Measurements from ENCODE around the gene VASP.

Gene VASP

DNA sequence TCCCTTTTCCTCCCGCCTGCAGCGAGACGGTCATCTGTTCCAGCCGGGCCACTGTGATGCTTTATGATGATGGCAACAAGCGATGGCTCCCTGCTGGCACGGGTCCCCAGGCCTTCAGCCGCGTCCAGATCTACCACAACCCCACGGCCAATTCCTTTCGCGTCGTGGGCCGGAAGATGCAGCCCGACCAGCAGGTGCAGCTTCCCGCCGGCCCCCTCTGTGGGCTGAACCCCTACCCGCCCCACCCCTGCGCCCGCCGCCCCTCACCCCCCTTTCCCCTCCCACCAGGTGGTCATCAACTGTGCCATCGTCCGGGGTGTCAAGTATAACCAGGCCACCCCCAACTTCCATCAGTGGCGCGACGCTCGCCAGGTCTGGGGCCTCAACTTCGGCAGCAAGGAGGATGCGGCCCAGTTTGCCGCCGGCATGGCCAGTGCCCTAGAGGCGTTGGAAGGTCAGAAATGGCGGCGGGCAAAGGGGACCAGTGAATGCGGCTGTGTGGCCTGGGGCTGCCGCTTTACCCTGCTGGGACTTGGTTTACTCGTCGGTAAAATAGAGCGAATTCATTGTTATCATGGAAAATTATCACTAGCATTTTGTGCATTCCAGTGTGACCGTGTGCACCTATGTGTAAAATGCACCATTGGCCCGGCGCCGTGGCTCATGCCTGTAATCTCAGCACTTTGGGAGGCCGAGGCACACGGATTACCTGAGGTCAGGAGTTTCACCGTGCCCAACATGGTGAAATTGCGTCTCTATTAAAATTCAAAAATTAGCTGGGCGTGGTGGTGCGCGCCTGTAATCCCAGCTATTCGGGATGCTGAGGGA is 10.6 kb downstream of the VASP start:
- no peak for DNase-seq

DNA sequence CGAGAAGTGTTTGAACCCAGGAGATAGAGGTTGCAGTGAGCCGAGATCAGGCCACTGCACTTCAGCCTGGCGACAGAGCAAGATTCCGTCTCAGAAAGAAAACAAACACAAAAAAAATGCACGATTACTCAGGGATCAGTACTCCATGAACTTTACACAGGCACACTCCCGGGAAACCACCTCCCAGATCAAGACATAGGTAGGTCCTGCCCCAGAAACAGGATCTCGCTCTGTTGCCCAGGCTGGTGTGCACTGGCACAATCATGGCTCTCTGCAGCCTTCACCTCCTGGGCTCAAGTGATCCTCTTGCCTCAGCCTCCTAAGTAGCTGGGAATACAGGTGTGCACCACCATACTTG is 11.2 kb downstream of the VASP start:
- DNase-seq: no peak

DNA sequence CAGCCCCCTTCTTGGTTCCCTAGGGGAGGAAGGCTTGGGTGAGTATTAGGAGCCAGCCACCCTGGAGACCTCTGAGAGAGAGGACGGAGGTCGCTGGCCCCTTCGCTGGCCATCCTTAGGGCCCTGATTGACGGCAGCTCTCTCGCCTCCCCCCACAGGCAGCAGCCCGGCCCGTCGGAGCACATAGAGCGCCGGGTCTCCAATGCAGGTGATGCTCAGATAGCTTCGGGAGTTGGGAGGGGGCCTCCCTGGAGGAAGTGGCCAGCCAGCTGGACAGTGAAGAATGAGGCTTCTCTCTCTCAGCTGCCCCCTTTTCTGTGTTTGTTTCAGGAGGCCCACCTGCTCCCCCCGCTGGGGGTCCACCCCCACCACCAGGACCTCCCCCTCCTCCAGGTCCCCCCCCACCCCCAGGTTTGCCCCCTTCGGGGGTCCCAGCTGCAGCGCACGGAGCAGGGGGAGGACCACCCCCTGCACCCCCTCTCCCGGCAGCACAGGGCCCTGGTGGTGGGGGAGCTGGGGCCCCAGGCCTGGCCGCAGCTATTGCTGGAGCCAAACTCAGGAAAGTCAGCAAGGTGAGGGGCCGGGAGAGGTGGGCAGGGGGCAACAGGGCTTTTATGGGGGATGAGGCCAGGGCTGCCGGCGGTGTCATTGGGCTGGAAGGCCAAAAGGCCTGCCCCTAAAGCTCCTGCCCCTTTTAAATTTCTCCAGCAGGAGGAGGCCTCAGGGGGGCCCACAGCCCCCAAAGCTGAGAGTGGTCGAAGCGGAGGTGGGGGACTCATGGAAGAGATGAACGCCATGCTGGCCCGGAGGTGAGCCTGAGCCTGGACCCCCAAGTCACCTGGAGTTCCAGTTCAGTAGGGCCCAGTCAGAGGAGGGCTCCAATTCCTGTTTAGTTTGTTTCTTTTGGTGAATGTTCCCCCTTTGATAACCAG is 15.0 kb downstream of the VASP start:
- no peak for DNase-seq

DNA sequence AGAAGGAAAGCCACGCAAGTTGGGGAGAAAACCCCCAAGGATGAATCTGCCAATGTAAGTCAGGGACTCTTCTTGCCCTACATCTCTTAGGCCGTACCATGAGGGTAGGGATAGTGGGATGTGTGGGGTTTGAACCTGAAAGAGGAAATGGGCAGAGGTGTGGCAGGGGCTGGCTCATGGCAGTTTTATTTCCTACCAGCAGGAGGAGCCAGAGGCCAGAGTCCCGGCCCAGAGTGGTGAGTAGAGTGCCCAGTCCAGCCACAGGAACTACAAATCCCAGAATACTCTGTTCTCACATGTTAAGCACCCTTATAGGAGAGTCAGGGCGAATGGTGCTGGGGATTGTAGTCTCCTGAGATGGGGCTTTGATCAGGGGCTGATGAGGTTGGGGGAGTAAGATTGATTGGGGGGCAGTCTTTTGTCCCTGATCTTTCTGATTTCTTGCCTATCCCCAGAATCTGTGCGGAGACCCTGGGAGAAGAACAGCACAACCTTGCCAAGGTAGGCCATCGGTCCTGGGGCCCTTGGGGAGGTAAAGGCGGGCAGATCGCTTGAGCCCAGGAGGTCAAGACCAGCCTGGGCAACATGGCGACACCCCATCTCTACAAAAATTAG is 16.5 kb downstream of the VASP start:
- peak; percentile 96 for DNase-seq

DNA sequence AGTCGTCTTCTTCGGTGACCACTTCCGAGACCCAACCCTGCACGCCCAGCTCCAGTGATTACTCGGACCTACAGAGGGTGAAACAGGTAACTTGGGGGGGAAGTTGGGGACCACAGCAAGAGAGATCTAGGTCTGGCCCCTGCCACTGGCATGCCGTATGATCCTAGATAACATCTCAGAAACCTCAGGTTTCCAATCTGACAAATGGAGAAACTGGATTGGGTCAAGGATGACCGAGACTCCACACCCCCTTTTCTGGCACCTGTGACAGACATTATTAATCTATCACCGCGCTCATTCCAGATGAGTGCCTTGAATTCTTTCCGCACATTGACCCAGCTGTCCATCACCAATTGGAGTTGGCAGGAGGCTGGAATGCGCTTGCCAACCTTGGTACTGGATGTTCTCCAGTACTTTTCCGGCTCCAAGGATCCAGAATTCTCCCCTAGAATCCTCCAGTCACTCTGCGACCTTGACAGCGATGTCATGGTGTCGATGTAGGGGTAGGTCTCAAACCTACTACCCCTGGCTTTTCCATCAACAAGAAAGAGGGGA is 17.4 kb downstream of the VASP start:
- no peak for DNase-seq

DNA sequence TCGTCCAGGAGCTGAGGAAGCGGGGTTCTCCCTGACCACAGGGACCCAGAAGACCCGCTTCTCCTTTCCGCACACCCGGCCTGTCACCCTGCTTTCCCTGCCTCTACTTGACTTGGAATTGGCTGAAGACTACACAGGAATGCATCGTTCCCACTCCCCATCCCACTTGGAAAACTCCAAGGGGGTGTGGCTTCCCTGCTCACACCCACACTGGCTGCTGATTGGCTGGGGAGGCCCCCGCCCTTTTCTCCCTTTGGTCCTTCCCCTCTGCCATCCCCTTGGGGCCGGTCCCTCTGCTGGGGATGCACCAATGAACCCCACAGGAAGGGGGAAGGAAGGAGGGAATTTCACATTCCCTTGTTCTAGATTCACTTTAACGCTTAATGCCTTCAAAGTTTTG is 18.9 kb downstream of the VASP start:
- no peak for DNase-seq

DNA sequence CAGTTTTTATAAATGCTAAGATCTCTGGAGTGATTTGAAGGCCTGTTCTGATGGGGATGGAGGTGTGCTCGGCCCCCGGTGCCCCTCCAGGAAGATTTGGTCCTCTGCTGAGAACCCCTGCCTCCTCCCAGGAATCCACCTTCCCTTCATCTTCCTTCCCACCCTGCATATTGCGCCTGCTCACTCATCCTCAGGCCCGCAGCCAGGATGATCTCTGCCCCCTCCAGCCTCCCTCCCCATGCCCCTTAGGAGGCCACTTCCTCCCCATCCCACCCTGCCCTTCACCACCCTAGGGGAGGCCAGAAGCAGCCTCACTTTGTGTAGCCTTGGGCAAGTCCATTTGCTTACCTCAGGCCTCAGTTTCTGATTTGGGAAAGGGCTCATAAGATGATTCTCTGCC is 19.7 kb downstream of the VASP start:
- no peak for DNase-seq

DNA sequence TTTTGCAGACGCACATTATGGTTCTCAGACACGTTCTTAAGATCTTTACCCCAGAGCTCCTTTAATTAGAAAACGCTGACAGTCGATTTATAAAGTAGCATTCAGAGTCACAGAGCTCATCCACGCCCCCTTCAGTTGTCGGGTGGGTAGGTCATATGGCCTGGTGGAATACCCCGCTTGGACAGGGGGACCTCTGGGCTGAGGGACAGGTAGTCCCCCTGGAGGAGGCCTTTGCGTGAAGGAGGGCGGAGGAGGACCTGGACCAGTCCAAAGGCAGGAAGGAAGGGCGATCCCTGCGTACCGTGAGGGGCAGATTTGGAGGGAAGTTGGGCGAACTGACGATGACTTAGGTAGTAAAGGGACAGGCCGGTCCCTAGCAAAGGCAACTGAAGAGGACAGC is 20.5 kb downstream of the VASP start:
- no peak for DNase-seq

DNA sequence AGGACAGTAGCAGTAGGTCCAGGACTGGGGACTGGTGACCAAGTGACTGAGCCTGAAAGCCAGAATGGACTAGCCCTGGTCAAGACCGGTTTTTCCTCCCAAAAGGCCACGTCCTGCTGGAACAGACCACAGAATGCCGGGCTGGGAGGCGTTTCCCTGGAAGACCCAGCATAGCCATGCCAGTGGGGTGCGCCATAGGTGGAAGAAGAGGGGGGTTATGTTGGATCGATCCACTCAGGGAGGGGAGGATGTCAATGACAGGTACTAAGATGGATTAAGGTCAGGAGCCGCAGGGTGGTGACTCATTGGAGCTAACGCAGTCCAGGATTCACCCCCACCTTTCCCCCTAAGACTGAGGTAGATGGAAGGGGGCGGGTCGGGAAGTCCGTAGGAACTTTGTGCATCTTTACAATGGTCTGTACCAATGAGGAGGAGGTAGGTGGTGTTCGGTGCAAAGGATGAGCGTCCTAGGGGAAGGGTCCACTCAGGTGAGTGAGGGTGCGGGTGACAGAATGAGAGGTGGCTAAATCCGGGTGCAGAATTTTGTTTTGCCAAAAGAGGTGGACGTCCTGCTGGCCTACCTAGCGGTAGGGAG is 21.0 kb downstream of the VASP start:
- DNase-seq: no peak

DNA sequence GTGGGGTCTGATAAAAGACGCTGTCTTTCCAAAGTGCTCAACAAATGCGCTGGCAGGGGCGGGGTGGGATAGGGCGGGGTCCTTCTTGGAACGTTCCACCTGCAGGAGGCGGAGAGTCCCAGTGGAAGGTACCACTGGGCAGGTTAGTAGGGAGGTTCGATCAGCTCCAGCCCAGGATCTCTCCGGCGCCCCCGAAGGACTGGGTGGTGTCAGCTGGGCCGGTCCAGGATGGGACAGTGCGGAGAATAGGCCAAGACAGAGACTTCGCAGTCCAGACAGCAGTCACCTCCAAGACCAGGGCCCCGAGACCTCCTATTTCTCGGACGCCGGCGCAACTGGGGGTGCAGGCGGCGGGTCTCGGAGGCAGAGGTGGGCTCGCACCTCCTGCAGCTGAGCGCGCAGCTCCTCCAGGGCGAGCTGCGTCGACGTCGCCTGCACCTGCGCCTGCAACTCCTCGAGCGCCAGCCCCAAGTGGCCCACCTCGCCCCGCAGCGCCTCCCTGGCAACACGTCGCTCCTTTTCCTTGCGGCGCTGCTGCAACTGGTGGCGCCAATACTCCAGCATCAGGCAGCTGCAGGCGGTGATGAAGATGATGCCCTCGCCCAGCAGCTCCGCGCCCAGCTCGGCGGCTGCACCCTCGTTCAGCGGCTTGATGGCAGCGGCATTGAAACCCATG is 21.6 kb downstream of the VASP start:
- DNase-seq: no peak

DNA sequence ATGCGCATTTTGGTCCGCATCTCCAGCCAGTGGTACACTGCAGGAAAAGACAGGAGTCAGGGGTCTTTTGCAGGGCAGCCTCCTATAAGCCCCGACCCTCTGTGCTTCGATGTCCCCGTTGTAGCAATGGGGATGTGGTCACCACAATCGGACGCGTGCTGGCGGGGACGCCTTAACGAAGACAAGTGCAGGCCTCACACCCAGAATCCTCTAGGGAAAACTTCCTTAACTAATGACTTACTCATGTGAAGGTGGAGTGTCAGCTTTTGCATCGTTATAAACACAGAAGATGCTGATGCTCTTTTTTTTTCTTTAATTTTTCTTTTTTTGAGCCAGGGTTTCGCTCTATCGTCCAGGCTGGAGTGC is 22.1 kb downstream of the VASP start:
- no peak for DNase-seq

DNA sequence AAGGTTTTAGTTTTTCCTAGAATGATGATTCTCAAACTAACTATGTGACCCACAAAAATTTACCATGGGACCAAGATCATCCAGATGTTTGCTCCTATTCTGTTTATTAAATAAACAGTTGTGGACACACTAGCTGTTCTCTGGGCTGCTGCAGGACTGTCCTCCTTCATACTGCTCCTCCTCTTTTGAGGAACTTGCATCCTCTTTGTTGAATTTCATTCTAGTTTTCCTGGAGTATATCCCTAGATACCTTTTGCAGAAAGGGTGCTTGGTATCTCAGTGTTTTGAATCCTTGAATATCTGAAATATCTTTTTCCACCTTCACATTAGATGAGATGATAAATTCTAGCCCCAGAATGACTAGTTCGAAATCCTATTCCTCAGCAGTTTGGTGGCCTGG is 24.1 kb downstream of the VASP start:
- DNase-seq: no peak

DNA sequence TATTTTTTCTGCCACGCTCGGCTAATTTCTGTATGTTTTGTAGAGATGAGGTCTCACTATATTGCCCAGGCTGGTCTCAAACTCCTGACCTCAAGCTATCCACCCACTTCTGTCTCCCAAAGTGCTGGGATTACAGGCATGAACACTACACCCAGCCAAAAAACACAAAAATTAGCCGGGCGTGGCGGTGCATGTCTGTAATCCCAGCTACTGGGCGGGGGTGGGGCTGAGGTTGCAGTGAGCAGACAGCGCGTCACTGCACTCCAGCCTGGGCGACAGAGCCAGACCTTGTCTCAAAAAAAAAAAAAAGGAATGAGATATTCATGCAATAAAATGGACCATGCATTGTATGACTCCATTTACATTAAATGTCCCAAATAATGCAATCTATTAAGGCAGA is 32.2 kb downstream of the VASP start:
- no peak for DNase-seq

DNA sequence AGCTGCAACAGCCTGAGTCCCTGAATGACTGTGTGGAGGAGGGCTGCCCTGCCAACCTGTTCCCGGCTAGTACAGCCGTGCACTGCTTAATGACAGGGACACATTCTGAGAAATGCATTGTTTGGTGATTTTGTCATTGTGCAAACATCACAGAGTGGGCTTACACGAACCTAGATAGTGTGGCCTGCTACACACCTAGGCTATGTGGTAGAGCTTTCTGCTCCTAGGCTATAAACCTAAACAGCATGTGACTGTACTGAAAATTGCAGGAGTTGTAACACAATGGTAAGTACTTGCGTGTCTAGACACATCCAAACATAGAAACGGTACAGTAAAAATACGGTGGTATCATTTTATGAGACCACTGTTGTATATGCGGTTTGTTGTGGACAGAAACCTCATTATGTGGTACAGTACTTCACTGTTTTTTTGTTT is 35.0 kb downstream of the VASP start:
- no peak for DNase-seq

DNA sequence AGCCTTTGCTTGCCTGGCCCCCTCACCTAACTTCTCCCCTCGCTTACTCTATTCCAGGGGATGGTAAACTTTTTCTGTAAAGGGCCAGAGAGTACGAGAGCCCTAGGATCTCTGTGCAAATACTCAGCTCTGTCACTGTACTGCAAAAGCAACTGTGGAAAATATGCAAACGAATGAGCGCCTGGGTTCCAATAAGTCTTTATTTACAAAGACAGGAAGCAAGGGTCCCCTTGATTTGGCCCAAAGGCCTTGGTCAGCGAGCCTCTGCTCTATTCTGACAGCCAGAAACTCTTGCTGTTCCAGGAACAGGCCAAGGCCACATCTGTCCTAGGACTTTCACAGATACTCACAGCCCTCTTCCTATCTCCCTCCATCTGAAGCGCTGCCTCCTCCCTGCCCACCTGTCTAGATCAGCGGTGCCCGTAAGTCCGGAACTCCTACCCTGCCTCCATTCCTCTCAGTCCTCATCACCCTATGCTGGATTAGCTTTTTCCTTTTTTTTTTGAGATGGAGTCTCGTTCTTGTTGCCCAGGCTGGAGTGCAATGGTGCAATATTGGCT is 40.0 kb downstream of the VASP start:
- DNase-seq: no peak

DNA sequence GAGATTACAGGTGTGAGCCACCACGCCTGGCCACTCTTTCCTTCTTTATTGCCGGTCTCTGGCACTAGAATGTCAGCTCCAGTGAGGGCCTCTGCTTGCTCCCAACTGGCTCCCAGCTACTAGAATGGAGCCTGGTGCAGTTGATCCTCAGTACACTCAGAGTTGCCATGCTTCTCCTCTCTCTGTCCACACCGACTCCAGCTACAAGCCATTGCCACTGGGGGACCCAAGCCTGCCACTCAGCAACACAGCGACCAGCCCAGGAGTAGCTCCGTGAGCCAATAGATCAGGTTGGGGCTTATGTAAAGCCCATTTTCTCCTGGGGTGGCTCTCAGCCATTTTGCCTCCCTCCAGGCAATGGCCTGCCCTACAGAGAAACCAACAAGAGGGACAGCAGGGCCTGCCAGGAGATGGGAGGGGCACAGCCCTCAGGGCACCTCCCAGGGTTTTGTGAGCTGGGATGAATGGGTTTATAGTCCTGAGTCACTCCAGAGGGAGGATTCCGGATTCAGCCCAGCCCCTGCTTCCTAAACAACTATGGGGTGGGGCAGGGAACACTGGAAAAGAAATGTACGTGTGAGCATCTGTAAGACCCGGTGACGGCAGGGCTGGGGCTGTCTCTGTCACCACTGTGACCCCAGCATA is 40.8 kb downstream of the VASP start:
- DNase-seq: no peak

DNA sequence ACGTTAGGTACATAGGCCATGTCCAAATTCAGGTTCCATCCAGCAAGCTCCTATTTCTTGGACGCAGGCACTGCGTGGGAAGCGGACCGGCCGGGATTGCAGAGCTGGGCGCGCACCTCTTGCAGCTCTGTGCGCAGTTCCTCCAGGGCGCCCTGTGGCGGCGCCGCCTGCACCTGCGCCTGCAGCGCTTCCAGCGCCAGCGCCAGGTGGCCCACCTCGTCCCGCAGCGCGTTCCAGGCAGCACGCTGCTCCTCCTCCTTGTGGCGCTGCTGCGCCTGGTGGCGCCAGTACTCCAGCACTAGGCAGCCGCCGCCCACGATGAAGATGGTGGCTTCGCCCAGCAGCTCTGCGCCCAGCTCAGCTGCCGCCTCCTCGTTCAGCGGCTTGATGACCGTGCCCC is 46.2 kb downstream of the VASP start:
- DNase-seq: no peak

DNA sequence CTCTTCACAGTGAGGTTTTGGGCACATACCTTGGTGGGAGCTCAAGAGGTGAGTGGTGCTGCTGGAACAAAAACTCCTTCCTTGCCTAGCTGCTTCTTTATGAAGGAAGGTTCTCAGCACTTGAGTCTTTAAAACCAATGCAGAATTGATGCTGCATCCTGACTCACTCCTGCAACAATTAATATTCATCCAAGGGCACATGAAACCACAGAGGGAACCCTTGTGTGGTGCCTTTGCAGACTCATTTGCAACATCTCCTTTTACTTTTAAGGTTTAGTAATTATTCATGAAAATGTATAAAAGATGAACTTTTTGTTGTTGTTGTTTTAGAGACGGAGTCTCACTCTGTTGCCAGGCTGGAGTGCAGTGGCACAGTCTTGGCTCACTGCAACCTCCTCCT is 47.2 kb downstream of the VASP start:
- no peak for DNase-seq

DNA sequence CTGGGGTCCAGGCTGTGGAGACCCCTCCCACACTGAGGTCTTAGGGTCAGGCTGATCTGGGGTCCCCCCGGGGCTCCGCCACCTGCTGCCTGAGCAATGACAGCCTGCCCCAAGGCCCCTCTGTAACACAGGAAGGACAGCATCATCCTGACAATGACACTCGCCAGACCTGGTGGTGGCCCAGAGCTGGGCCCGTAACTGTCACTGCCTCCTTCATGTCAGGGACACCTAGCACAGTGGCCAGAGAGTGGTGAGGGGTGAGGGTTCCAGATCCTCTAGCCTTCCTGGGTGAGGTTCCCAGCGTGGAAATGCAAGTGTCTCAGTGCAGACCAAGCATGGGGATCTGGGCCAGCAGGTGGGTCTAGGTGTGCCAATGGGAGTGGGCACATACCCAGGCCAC is 49.6 kb downstream of the VASP start:
- no peak for DNase-seq

DNA sequence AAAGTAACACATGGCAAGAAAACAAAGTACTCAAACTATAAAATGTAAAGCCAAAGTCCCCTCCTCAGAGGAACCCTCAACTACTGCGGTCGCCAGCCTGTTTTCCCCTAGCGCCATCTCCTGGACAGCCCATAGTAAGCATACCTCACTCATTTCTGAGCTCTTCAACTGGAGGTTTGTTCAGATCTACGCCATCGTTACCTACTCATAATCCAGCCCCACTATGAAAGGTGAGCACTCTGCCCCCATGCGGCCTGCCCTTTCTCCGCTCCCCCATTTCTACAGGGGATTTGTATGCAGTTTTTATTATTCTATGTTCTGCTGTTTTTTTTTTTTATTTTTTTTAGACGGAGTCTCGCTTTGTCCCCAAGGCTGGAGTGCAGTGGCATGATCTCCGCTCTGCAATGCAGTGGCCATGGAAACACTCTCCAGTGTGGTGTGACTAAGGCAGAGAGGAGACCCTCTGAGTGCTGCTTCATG is 51.2 kb downstream of the VASP start:
- peak; percentile 82 for DNase-seq

DNA sequence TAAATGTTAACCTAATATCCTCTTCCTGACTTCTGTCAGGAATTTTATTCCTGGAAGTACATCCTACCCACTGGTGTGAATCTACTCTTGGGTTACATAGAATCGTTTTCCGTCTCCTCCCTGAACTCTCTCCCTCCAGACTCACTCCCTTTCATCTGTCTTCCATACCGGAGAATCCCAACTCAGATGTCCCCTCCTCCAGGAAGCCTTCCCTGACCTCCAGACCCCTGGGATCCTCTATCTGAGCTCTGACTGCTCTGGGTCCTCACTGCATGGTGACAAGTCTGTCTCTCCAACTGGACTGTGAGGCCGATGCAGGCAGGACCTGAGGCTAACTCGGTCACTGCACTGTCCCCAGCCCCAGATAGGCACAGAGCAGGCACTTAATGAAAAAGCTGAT is 52.8 kb downstream of the VASP start:
- no peak for DNase-seq

DNA sequence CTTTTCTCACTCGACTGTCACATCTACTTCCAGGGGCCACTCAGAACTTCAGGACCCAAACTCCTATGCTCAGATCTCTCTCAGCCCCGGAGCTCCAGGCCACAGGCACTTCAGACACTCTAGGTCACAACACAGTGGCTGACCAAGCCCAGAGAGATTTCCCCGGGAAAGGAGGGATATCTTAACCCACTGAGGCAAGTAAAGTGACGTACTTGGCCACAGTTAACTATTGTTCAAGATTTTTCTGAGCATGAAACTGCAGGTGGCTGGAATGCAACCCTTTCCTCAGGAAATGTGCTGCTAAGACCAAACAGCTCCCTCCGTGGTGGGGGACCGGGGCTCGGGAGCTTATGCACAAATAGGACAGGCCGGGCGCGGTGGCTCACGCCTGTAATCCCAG is 53.4 kb downstream of the VASP start:
- no peak for DNase-seq

All from OCI-M1 (cell line).